Testis (tissue), 2 donors: Measurements from ENCODE around the gene ALDH8A1.

Experiments used
- POLR2A ChIP-seq: fragments of 450-650 bp; IDR thresholded peaks from one replicate; pipeline ENCODE4 v1.6.1; 2017; ENCODE audit warnings: antibody characterized with exemption, mild to moderate bottlenecking, moderate library complexity
- TF ChIP-seq, protein P1 (sequence below), 3 experiments: fragments of 450-650 bp in 2 of 3; fragments of 200-600 bp in 1 of 3; sonication (generic) in 1 of 3; IDR thresholded peaks; one replicate each; pipeline ENCODE4 v1.5.1; 2016 to 2019; ENCODE audit warnings: antibody characterized with exemption in 3 of 3, mild to moderate bottlenecking in 2 of 3, moderate library complexity in 1 of 3

DNA sequence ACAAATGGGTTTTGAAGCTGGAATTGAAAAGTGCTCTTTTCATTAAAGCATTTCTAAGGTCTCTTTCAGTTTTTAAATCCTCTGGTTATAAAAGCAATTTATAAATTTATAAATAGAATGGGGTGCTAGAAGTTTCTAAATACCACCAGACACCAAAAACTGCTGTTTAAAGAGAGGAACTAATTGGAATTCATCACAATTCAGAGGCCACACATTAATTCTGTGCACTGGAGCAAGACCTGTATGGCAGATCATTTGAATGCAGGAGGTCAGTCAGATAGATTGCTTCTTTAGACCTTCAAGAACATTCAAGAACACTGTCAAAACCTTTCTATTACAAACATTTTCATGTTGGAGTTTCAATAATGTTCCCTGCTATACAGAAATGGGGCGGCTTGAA lies 55.1 kb downstream of the ALDH8A1 start:
- TF ChIP-seq, protein P1, sequence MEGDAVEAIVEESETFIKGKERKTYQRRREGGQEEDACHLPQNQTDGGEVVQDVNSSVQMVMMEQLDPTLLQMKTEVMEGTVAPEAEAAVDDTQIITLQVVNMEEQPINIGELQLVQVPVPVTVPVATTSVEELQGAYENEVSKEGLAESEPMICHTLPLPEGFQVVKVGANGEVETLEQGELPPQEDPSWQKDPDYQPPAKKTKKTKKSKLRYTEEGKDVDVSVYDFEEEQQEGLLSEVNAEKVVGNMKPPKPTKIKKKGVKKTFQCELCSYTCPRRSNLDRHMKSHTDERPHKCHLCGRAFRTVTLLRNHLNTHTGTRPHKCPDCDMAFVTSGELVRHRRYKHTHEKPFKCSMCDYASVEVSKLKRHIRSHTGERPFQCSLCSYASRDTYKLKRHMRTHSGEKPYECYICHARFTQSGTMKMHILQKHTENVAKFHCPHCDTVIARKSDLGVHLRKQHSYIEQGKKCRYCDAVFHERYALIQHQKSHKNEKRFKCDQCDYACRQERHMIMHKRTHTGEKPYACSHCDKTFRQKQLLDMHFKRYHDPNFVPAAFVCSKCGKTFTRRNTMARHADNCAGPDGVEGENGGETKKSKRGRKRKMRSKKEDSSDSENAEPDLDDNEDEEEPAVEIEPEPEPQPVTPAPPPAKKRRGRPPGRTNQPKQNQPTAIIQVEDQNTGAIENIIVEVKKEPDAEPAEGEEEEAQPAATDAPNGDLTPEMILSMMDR (IDR thresholded peaks at IDR 0.05): no peak
- TF ChIP-seq POLR2A: no peak
